Measurements from ENCODE around the gene MT1A. TPM values are rescaled to one million over a fixed set of nuclear protein-coding genes. Genes with fewer than 3 reads are reported as not detected.

Gene MT1A
- total RNA-seq, 1 experiment from 2014 or later: 2.8 TPM

GRCh38 chr16:56669005-56669839 lies 30.8 kb downstream of the MT1A start, which contains the start of gene MT1H (continued):
- TF ChIP-seq ZSCAN18 (CRISPR knock-in tag; IDR thresholded peaks at IDR 0.05): no peak

DNA sequence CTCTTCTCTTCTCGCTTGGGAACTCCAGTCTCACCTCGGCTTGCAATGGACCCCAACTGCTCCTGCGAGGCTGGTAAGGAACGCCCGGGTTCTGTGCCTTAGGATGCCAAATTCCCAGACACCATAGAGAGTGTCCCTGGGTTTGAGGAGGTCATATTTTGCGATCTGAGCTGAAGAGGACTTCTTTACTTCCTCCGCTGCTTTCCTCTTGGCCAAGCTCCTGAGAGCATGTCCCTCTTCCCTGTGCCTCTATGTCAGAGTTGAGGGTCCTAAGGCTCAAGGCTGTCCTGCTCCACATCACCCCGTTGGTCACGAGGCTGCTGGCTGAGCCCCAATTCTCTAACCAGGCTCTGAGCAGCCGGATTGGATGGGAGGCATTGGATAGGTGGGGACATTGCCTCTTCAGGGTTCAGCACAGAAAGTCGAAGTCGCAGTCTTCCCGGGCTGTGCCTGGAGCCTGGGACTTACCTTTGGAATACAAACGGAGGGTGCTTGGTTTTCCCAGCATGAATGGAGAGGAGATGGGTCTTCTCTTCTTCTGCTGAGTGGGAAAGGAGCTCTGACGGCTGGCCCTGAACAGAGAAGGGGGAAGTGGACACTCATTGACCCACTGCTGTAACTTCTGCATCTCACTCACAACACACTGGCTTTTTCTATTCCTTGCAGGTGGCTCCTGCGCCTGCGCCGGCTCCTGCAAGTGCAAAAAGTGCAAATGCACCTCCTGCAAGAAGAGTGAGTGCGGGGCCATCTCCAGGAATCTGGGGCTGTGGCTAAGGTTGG lies 31.6 kb downstream of the MT1A start:
- no peaks in the 10 kb centered on the region for H3K36me3 Mint-ChIP-seq
- H3K4me1 Mint-ChIP-seq: peaks cover 52% of the 10 kb centered on the region
- no peak for ATAC-seq
- CTCF ChIA-PET: interaction anchor here (0.6 to 3.6 kb wide), 4 partner anchors 17 to 51 kb away, joined by 3 to 24 read pairs (median 4); no protein-coding TSS in a partner anchor
- no peak for TF ChIP-seq ZNF121 (CRISPR knock-in tag; IDR thresholded peaks at IDR 0.05)
- TF ChIP-seq, protein P1, sequence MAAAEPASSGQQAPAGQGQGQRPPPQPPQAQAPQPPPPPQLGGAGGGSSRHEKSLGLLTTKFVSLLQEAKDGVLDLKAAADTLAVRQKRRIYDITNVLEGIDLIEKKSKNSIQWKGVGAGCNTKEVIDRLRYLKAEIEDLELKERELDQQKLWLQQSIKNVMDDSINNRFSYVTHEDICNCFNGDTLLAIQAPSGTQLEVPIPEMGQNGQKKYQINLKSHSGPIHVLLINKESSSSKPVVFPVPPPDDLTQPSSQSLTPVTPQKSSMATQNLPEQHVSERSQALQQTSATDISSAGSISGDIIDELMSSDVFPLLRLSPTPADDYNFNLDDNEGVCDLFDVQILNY (CRISPR knock-in tag; IDR thresholded peaks at IDR 0.05): 0 out of 2 replicates have a peak, but pooled peaks have one; percentile 34
- no peak for TF ChIP-seq ETV6 (CRISPR knock-in tag; IDR thresholded peaks at IDR 0.05)
- TF ChIP-seq, protein P2, sequence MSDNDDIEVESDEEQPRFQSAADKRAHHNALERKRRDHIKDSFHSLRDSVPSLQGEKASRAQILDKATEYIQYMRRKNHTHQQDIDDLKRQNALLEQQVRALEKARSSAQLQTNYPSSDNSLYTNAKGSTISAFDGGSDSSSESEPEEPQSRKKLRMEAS (CRISPR knock-in tag; IDR thresholded peaks at IDR 0.05): 0 out of 2 replicates have a peak, but pooled peaks have one; percentile 3
- H3K27me3 Mint-ChIP-seq (ENCODE audit: low read depth): peaks cover 85% of the 10 kb centered on the region
- no peaks in the 10 kb centered on the region for H3K9me3 Mint-ChIP-seq
- POLR2A ChIA-PET: interaction anchor here (0.8 to 3.4 kb wide), 8 partner anchors 12 to 62 kb away, joined by 3 to 46 read pairs (median 7); partner anchors contain the start of genes MT1E, MT1F, MT1X and MT2A
- no peak for DNase-seq (ENCODE audit: low spot score)
- no peak overlapping the region for H3K27ac Mint-ChIP-seq
- H3K4me3 Mint-ChIP-seq: peak overlapping the region; percentile 74

DNA sequence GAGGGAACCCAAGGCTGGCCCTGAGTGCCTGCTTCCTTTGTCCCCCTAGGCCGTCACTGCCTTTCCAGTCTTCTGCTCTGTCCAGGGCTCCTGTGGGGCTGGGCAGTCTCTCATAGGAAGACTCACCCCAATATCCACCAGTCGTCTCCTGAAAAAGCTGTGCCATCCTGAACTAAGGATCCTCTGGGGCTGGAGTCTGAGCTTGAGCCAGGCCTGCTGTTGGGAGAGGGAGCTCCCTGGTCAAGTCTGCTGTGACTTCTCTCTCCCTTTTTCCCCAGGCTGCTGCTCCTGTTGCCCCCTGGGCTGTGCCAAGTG lies 32.1 kb downstream of the MT1A start:
- Mint-ChIP-seq H3K36me3 (no peaks in the 10 kb centered on the region), H3K9me3 (no peaks in the 10 kb centered on the region), H3K27me3 (ENCODE audit: low read depth) (peaks cover 85% of the 10 kb centered on the region), H3K4me3 (peak overlapping the region; percentile 74), H3K4me1 (peaks cover 58% of the 10 kb centered on the region), H3K27ac (no peak overlapping the region)
- ChIA-PET POLR2A (interaction anchor here (0.8 to 1.6 kb wide), 3 partner anchors 13 to 59 kb away, joined by 3 to 10 read pairs (median 4); partner anchors contain the start of gene MT1F), CTCF (interaction anchor here (3.6 kb wide), 1 partner anchor 31 kb away, joined by 24 read pairs; no protein-coding TSS in a partner anchor)
- no peak for ATAC-seq
- DNase-seq (ENCODE audit: low spot score): no peak
- TF ChIP-seq ARID4B (CRISPR knock-in tag; IDR thresholded peaks at IDR 0.05; ENCODE audit: borderline replicate concordance): no peak
- no peak for TF ChIP-seq CBFB (CRISPR knock-in tag; IDR thresholded peaks at IDR 0.05; ENCODE audit: low read depth)
- no peak for TF ChIP-seq FOXJ3 (CRISPR knock-in tag; IDR thresholded peaks at IDR 0.05; ENCODE audit: borderline replicate concordance)
- TF ChIP-seq GABPB1 (CRISPR knock-in tag; IDR thresholded peaks at IDR 0.05): no peak
- TF ChIP-seq JAZF1 (CRISPR knock-in tag; IDR thresholded peaks at IDR 0.05): no peak
- TF ChIP-seq USF1 (CRISPR knock-in tag; IDR thresholded peaks at IDR 0.05): no peak
- TF ChIP-seq AFF4 (CRISPR knock-in tag; IDR thresholded peaks at IDR 0.05; ENCODE audit: borderline replicate concordance): no peak
- TF ChIP-seq TP53 (CRISPR knock-in tag; IDR thresholded peaks at IDR 0.05): no peak
- no peak for TF ChIP-seq IRF2 (CRISPR knock-in tag; IDR thresholded peaks at IDR 0.05; ENCODE audit: borderline replicate concordance, low read depth)
- TF ChIP-seq ZBTB21 (CRISPR knock-in tag; IDR thresholded peaks at IDR 0.05; ENCODE audit: borderline replicate concordance): no peak
- TF ChIP-seq, protein P3, sequence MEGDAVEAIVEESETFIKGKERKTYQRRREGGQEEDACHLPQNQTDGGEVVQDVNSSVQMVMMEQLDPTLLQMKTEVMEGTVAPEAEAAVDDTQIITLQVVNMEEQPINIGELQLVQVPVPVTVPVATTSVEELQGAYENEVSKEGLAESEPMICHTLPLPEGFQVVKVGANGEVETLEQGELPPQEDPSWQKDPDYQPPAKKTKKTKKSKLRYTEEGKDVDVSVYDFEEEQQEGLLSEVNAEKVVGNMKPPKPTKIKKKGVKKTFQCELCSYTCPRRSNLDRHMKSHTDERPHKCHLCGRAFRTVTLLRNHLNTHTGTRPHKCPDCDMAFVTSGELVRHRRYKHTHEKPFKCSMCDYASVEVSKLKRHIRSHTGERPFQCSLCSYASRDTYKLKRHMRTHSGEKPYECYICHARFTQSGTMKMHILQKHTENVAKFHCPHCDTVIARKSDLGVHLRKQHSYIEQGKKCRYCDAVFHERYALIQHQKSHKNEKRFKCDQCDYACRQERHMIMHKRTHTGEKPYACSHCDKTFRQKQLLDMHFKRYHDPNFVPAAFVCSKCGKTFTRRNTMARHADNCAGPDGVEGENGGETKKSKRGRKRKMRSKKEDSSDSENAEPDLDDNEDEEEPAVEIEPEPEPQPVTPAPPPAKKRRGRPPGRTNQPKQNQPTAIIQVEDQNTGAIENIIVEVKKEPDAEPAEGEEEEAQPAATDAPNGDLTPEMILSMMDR (IDR thresholded peaks at IDR 0.05): no peak
